CD8-positive, alpha-beta memory T cell (primary cell): ENCODE results near the gene SV2B. TPM values are rescaled to one million over a fixed set of nuclear protein-coding genes. Genes with fewer than 3 reads are reported as not detected.

Experiments
- CTCF ChIA-PET: fragments of 350-600 bp; sonication (Branson Sonifier 250); formaldehyde crosslinking; loops from one replicate; lab custom pipeline; 2021; ENCODE audit warnings: antibody characterized with exemption; lab: Charles Lee
- POLR2A ChIA-PET: fragments of 350-600 bp; sonication (Branson Sonifier 250); formaldehyde crosslinking; loops from one replicate; lab custom pipeline; 2021; ENCODE audit warnings: antibody characterized with exemption; lab: Charles Lee
- DNase-seq, 5 donors: peaks; one replicate each; pipeline versions ENCODE4 v3.0.0 to v3.0.0-alpha.2; 2020 to 2022; ENCODE audit warnings: mixed read lengths in 1 of 5
- H3K27ac ChIP-seq: one replicate; pipeline ENCODE4 v1.7.0; 2013; ENCODE audit warnings: low read depth, mild to moderate bottlenecking, low read length, moderate library complexity
- H3K27me3 ChIP-seq: 2 replicates; pipeline ENCODE4 v1.7.0; 2013; ENCODE audit warnings: low read length, mild to moderate bottlenecking; ENCODE audit not compliant: insufficient read depth, poor library complexity, severe bottlenecking
- H3K36me3 ChIP-seq: 2 replicates; pipeline ENCODE4 v1.7.0; 2013; ENCODE audit warnings: mild to moderate bottlenecking, low read length, moderate library complexity; ENCODE audit not compliant: insufficient read depth
- H3K4me1 ChIP-seq: 2 replicates; pipeline ENCODE4 v1.7.0; 2013; ENCODE audit warnings: mild to moderate bottlenecking, low read length, moderate library complexity; ENCODE audit not compliant: insufficient read depth
- H3K4me3 ChIP-seq: 2 replicates; pipeline ENCODE4 v1.7.0; 2013; ENCODE audit warnings: mild to moderate bottlenecking, low read length
- H3K9me3 ChIP-seq: 2 replicates; pipeline ENCODE4 v1.7.0; 2013; ENCODE audit warnings: mild to moderate bottlenecking, low read length
- H3K27ac Mint-ChIP-seq, 8 donors: one replicate each; pipeline ENCODE4 v1.8.0; 2020 to 2021; ENCODE audit warnings: mixed read lengths in 8 of 8, mild to moderate bottlenecking in 6 of 8, inconsistent platforms in 3 of 8, moderate library complexity in 3 of 8
- H3K27me3 Mint-ChIP-seq, 2 donors: one replicate each; pipeline ENCODE4 v1.8.0; 2020 to 2021; ENCODE audit warnings: mixed read lengths in 2 of 2, mild to moderate bottlenecking in 1 of 2, moderate library complexity in 1 of 2
- H3K36me3 Mint-ChIP-seq, 3 donors: one replicate each; pipeline ENCODE4 v1.8.0; 2020 to 2021; ENCODE audit warnings: mixed read lengths in 3 of 3, inconsistent platforms in 1 of 3, mild to moderate bottlenecking in 1 of 3
- H3K4me1 Mint-ChIP-seq, 3 donors: one replicate each; pipeline ENCODE4 v1.8.0; 2020 to 2021; ENCODE audit warnings: mixed read lengths in 3 of 3, inconsistent platforms in 1 of 3, mild to moderate bottlenecking in 1 of 3
- H3K4me3 Mint-ChIP-seq, 7 donors: one replicate each; pipeline ENCODE4 v1.8.0; 2020 to 2021; ENCODE audit warnings: mixed read lengths in 7 of 7, mild to moderate bottlenecking in 6 of 7, moderate library complexity in 4 of 7, inconsistent platforms in 2 of 7
- H3K9me3 Mint-ChIP-seq, 5 donors: one replicate each; pipeline ENCODE4 v1.8.0; 2020 to 2022; ENCODE audit warnings: mixed read lengths in 5 of 5, mild to moderate bottlenecking in 3 of 5, moderate library complexity in 2 of 5, inconsistent platforms in 1 of 5
- polyA plus RNA-seq: library from polyadenylated mRNA; unstranded; fragments of 300-500 nt; fragmentation: Illumina TruSeq; gene quantifications from one replicate; pipeline ENCODE4 v1.2.3, GENCODE V29; 2021
- total RNA-seq, 2 experiments: library from RNA; stranded (reverse); gene quantifications; one replicate each; pipeline ENCODE4 v1.2.3, GENCODE V29; 2021

SV2B gene
- total and polyA plus RNA-seq, 3 experiments from 2014 or later: 0.02 TPM; not detected in 2

- Histone ChIP-seq H3K4me3 (no peak overlapping the region), H3K36me3 (no peaks in the 10 kb centered on the region), H3K4me1 (peaks cover 5% of the 10 kb centered on the region), H3K27me3 (peaks cover 3% of the 10 kb centered on the region), H3K9me3 (no peaks in the 10 kb centered on the region), H3K27ac (no peak overlapping the region)
- peaks cover 2 to 29% of the 10 kb centered on the region in 2 donors for H3K27me3 Mint-ChIP-seq
- ChIA-PET POLR2A (no interaction called here), CTCF (no interaction called here)
- DNase-seq: no peak
- H3K9me3 Mint-ChIP-seq: peaks cover 0 to 5% (median 4%) of the 10 kb centered on the region in 5 donors
- no peak overlapping the region for H3K4me3 Mint-ChIP-seq
- no peaks in the 10 kb centered on the region for H3K36me3 Mint-ChIP-seq
- peaks cover 4 to 9% (median 7%) of the 10 kb centered on the region in 3 donors for H3K4me1 Mint-ChIP-seq
- H3K27ac Mint-ChIP-seq: no peak overlapping the region
Observed at GRCh38 chr15:91275844-91276243, 175.8 kb downstream of the SV2B start.

DNA sequence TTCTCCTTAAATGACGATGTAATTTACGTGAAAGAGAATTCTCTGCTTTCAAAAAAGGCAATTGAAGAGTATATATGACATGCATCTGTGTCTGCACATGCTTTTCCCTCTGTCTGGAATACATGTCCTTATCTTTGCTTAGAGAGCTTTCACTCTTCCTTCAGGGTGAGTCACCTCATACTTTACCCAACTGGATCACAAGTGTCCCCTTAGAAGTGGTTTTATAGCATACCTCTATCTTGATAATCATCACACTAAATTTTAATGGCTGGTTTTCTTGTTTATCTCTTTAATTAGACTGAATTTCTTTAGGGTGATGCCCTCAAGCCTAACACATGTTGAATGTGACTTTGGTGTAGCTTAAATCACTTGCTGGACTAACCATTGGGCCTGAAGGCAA, 178.9 kb downstream of the SV2B start:
- Mint-ChIP-seq H3K4me3 (no peak overlapping the region), H3K36me3 (no peaks in the 10 kb centered on the region), H3K9me3 (peaks cover 0 to 5% (median 4%) of the 10 kb centered on the region in 5 donors), H3K27ac (no peak overlapping the region), H3K4me1 (no peaks in the 10 kb centered on the region), H3K27me3 (peaks cover 9 to 51% of the 10 kb centered on the region in 2 donors)
- no peaks in the 10 kb centered on the region for H3K9me3 ChIP-seq
- no peak for DNase-seq
- H3K4me1 ChIP-seq: no peaks in the 10 kb centered on the region
- no peak overlapping the region for H3K4me3 ChIP-seq
- POLR2A ChIA-PET: no interaction called here
- CTCF ChIA-PET: no interaction called here
- H3K27ac ChIP-seq: no peak overlapping the region
- H3K36me3 ChIP-seq: no peaks in the 10 kb centered on the region
- no peaks in the 10 kb centered on the region for H3K27me3 ChIP-seq

- Histone ChIP-seq H3K27ac (no peak overlapping the region), H3K27me3 (no peaks in the 10 kb centered on the region), H3K4me3 (no peak overlapping the region), H3K9me3 (no peaks in the 10 kb centered on the region), H3K36me3 (no peaks in the 10 kb centered on the region), H3K4me1 (no peaks in the 10 kb centered on the region)
- ChIA-PET CTCF (interaction anchor here (1.7 kb wide), 1 partner anchor 8 kb away, joined by 4 read pairs; no protein-coding TSS in a partner anchor), POLR2A (no interaction called here)
- Mint-ChIP-seq H3K36me3 (no peaks in the 10 kb centered on the region), H3K27ac (no peak overlapping the region), H3K4me3 (no peak overlapping the region), H3K4me1 (no peaks in the 10 kb centered on the region), H3K9me3 (peaks cover 0 to 5% (median 4%) of the 10 kb centered on the region in 5 donors), H3K27me3 (peaks cover 9 to 51% of the 10 kb centered on the region in 2 donors)
- DNase-seq: no peak
Observed at GRCh38 chr15:91279486-91279885, 179.4 kb downstream of the SV2B start.

- Mint-ChIP-seq H3K27me3 (peaks cover 9 to 57% of the 10 kb centered on the region in 2 donors), H3K4me1 (no peaks in the 10 kb centered on the region), H3K27ac (no peak overlapping the region), H3K4me3 (no peak overlapping the region), H3K9me3 (peaks cover 0 to 2% (median 0%) of the 10 kb centered on the region in 5 donors), H3K36me3 (no peaks in the 10 kb centered on the region)
- H3K36me3 ChIP-seq: no peaks in the 10 kb centered on the region
- no peak overlapping the region for H3K4me3 ChIP-seq
- no peak for DNase-seq
- no peak overlapping the region for H3K27ac ChIP-seq
- H3K27me3 ChIP-seq: no peaks in the 10 kb centered on the region
- ChIA-PET POLR2A (no interaction called here), CTCF (no interaction called here)
- H3K4me1 ChIP-seq: no peaks in the 10 kb centered on the region
- H3K9me3 ChIP-seq: no peaks in the 10 kb centered on the region
Observed at GRCh38 chr15:91281947-91282346, 181.9 kb downstream of the SV2B start.

DNA sequence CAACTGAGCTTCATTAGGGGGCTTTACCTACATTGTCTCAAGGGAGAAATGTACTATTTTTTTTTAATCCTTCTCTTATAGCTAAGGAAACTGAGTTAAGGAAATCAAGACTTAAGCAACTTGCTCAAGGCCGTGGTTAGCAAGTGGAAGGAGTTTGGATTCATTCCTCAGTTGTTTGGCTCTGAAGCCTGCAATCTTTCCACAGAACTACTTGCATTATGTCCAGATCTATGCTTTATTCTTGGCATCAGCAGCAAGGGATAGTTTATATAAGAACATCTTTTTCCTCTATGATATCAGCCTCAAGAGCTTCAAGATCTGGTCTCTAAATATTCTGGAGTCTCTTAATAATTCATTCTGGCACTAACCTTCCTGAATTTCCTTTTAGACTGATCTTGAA, 182.4 kb downstream of the SV2B start:
- Mint-ChIP-seq H3K4me3 (no peak overlapping the region), H3K27ac (no peak overlapping the region), H3K9me3 (no peaks in the 10 kb centered on the region), H3K27me3 (peaks cover 11 to 56% of the 10 kb centered on the region in 2 donors), H3K36me3 (no peaks in the 10 kb centered on the region), H3K4me1 (no peaks in the 10 kb centered on the region)
- ChIA-PET CTCF (no interaction called here), POLR2A (no interaction called here)
- H3K4me1 ChIP-seq: no peaks in the 10 kb centered on the region
- no peaks in the 10 kb centered on the region for H3K36me3 ChIP-seq
- H3K27me3 ChIP-seq: no peaks in the 10 kb centered on the region
- no peak overlapping the region for H3K4me3 ChIP-seq
- H3K27ac ChIP-seq: no peak overlapping the region
- H3K9me3 ChIP-seq: no peaks in the 10 kb centered on the region
- no peak for DNase-seq

GRCh38 chr15:91283155-91283554, 183.1 kb downstream of the SV2B start:
- CTCF ChIA-PET: no interaction called here
- no peaks in the 10 kb centered on the region for H3K36me3 ChIP-seq
- POLR2A ChIA-PET: no interaction called here

DNA sequence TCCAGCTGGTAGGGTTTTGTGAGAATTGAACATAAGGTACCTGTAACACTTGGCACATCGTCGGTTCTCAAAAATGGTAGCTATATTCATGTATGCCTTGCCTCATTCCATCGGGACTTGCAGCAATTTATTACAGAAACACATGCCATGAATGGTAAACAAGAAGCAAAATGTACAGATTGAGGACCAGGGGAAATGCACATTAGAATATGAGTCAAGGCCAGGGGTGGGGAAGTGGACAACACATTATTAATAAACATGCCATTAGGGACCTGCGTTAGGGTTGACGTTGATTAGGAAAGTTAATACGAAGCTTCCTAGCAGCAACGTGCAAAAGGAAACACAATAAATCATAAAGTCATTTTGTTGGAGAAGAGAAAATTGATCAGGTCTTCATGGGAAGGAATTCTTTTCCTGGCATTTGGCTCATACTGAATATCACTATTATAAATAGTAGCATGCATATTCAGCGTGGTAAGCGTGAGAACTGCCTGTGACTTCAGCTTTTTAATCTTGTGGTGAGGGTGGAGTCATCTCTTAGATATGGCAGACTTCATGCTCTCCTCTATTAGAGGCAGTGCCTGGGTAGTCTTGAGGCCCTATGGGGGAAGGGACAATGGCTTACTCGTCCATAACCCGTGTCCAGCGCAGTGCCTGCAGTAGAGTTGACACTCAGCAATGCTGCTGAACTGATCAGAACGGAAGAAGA, 184.9 kb downstream of the SV2B start:
- no peaks in the 10 kb centered on the region for H3K4me1 ChIP-seq
- DNase-seq: no peak
- no peaks in the 10 kb centered on the region for H3K9me3 Mint-ChIP-seq
- peaks cover 12 to 46% of the 10 kb centered on the region in 2 donors for H3K27me3 Mint-ChIP-seq
- H3K4me1 Mint-ChIP-seq: no peaks in the 10 kb centered on the region
- ChIA-PET POLR2A (no interaction called here), CTCF (interaction anchor here (0.8 to 1.3 kb wide), 2 partner anchors 13 to 15 kb away, joined by 3 read pairs; no protein-coding TSS in a partner anchor)
- no peaks in the 10 kb centered on the region for H3K27me3 ChIP-seq
- H3K27ac ChIP-seq: no peak overlapping the region
- no peaks in the 10 kb centered on the region for H3K9me3 ChIP-seq
- H3K36me3 ChIP-seq: no peaks in the 10 kb centered on the region
- H3K27ac Mint-ChIP-seq: no peak overlapping the region
- H3K4me3 ChIP-seq: no peak overlapping the region
- no peak overlapping the region for H3K4me3 Mint-ChIP-seq
- no peaks in the 10 kb centered on the region for H3K36me3 Mint-ChIP-seq

More at GRCh38 chr15:91283155-91283554, 183.1 kb downstream of the SV2B start:
- H3K4me3 ChIP-seq: no peak overlapping the region
- H3K27me3 Mint-ChIP-seq: peaks cover 10 to 55% of the 10 kb centered on the region in 2 donors
- H3K27ac Mint-ChIP-seq: no peak overlapping the region
- H3K4me1 ChIP-seq: no peaks in the 10 kb centered on the region
- no peaks in the 10 kb centered on the region for H3K27me3 ChIP-seq
- no peaks in the 10 kb centered on the region for H3K9me3 Mint-ChIP-seq
- H3K36me3 Mint-ChIP-seq: no peaks in the 10 kb centered on the region
- no peaks in the 10 kb centered on the region for H3K4me1 Mint-ChIP-seq
- no peak overlapping the region for H3K27ac ChIP-seq
- no peaks in the 10 kb centered on the region for H3K9me3 ChIP-seq
- no peak overlapping the region for H3K4me3 Mint-ChIP-seq
- DNase-seq: no peak

DNA sequence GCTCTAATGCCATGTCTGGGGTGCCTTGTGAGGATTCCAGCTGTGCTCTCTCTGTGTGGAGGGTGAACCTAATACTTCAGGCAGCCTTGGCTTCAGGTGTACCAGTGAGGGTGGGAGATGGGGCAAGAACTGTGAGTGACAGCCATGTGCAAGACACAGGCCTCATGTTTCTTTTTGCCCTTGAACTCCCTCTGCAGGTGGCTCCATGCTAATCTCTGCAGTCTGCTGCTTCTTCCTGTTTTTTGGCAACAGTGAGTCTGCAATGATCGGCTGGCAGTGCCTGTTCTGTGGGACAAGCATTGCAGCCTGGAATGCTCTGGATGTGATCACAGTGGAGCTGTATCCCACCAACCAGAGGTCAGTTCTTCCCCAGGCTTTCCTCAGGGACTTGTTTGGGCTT, 189.3 kb downstream of the SV2B start:
- Histone ChIP-seq H3K27me3 (no peaks in the 10 kb centered on the region), H3K4me3 (no peak overlapping the region), H3K9me3 (no peaks in the 10 kb centered on the region), H3K4me1 (no peaks in the 10 kb centered on the region), H3K36me3 (no peaks in the 10 kb centered on the region), H3K27ac (no peak overlapping the region)
- Mint-ChIP-seq H3K4me3 (no peak overlapping the region), H3K27me3 (peaks cover 5 to 17% of the 10 kb centered on the region in 2 donors), H3K36me3 (no peaks in the 10 kb centered on the region), H3K4me1 (no peaks in the 10 kb centered on the region), H3K27ac (no peak overlapping the region), H3K9me3 (no peaks in the 10 kb centered on the region)
- ChIA-PET CTCF (interaction anchor here (1.0 kb wide), 1 partner anchor 229 kb away, joined by 3 read pairs; no protein-coding TSS in a partner anchor), POLR2A (no interaction called here)
- no peak for DNase-seq
